Activated naive CD4-positive, alpha-beta T cell treated with anti-CD3 and anti-CD28 coated beads, Interleukin-2, amount 10 ng/mL, durations not matched to agents 5 hours and 36 hours (primary cell): ENCODE results near the gene ZDHHC16. TPM values are rescaled to one million over a fixed set of nuclear protein-coding genes. Genes with fewer than 3 reads are reported as not detected.

Experiments
- total RNA-seq, 2 experiments: library from RNA; stranded (reverse); gene quantifications; one replicate each; pipeline ENCODE4 v1.2.3, GENCODE V29; 2021

ZDHHC16 gene
- 10 to 100 TPM; 33.1 to 36.8 TPM for total RNA-seq

GRCh38 chr10:97445722-97446639, at the start of gene ZDHHC16, which contains the start of gene EXOSC1:
Gene ZDHHC16, plus strand, starts transcription at chr10:97446175. Its CDS starts 5,501 bp downstream, at chr10:97451676.
Gene EXOSC1, minus strand, starts transcription at chr10:97446006. Its CDS starts 21 bp downstream, at chr10:97445985.

DNA sequence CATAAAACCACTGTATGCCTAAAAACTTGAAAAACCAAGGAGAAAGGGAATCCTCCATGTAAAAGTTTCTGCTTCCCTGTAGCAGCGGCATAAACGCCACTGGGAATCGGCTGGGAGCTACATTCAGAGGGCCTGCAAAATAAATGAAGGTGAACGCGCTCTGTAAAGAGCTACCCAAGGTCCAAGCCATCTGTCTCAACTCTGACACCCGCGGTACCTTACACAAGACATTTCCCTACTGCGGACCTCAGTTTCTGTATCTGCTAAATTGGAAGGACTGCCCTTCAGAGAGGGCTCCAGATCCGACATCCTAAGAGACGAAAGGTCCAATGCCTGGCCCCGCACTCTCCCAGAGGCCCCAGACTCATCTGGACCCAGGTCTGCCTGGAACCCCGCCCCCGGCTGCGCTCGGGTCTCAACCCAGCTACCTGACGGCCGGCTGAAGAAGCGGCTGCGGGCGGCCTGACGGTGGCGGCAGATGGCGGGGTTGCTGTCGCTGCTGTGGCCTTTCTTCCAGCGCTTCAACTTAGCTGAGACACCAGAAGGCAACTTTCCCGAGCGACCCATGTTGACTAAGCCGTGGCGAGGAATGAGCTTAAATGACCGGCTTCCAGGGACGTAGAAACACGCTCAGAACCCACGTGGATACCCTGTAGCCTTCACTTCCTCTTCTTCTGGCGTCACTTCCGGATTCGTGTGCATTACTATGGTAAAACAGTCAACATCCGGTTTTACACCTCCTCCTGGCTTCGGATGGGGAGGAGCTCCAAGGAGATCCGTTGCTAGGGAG, 45.1 kb upstream of the ZDHHC16 start, which contains the start of gene RRP12:
RRP12 (minus strand) TSS at position 676 of the 790 bp plus-strand sequence; CDS start at position 567, 109 bp downstream.

GRCh38 chr10:97425964-97426775, 19.8 kb upstream of the ZDHHC16 start, which contains the start of gene PGAM1:
Gene PGAM1, plus strand, starts transcription at chr10:97426191. Its CDS starts 117 bp downstream, at chr10:97426308.

DNA sequence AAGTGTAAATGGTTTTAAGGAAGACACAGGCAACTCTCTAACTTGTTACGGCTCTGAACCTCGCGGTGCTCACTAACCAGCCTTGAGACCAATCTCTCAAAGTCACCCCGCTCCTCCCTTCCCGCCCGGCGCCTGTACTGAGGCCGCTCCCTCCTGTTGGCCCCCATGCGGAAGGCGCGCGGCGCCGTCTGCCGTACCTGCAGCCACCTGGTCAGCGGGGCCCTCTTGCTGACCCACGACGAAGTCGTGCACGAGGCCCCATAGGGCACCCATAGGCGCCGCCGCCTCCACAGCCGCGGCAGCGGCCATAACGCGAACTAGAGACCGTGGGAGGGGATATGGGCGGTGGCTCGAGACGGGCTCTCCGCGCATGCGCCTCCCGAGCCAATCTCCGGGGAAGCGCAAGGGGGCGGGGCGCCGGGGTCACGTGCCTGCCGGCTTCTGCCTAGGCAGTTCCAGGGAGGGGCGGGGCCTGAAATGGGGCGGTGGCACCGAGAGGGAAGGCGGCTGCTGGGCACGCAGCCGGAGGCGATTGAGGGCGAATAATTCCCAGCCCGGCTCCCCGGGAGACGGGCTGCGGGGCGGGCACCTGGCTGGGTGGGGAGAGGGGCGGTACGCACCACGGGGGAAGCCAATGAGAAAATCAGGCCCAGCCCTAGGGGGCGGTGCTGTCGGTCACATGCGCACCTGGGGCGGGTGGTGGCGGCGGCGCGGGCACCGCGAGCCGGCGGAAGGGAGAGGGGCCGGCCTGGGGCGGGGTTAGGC, 52.3 kb downstream of the ZDHHC16 start, which contains the start of gene MMS19:
MMS19 (minus strand) TSS at position 347 of the 765 bp plus-strand sequence; CDS start at position 309, 38 bp downstream.

GRCh38 chr10:97498841-97499560, 53.0 kb downstream of the ZDHHC16 start, which contains the start of gene UBTD1:
Gene UBTD1, plus strand, starts transcription at chr10:97498924. Its CDS starts 280 bp downstream, at chr10:97499204.

Other genes starting within 250 kb of the ZDHHC16 start
- gene ARHGAP19, start 153.5 kb upstream of the ZDHHC16 start, total RNA-seq = 10 to 100 TPM; 35.1 to 40.5 TPM
- 1 to 10 TPM; 8.6 to 8.7 TPM for gene FRAT1, start 126.9 kb upstream of the ZDHHC16 start, total RNA-seq
- 10 to 100 TPM; 12.3 to 12.8 TPM for gene FRAT2, start 111.4 kb upstream of the ZDHHC16 start, total RNA-seq
- gene RRP12, start 44.8 kb upstream of the ZDHHC16 start, total RNA-seq = 10 to 100 TPM; 17.8 to 22.2 TPM
- gene PGAM1, start 20.0 kb upstream of the ZDHHC16 start, total RNA-seq = 100 to 1,000 TPM; 303 to 312 TPM
- 10 to 100 TPM; 44.1 to 45.6 TPM for gene EXOSC1, start 169 bp upstream of the ZDHHC16 start, total RNA-seq
- gene MMS19, start 52.2 kb downstream of the ZDHHC16 start, total RNA-seq = 10 to 100 TPM; 72.8 to 74.3 TPM
- 1 to 10 TPM; 1.1 to 1.4 TPM for gene UBTD1, start 52.7 kb downstream of the ZDHHC16 start, total RNA-seq
- not detected for gene ANKRD2, start 126.6 kb downstream of the ZDHHC16 start, total RNA-seq
- not detected for gene HOGA1, start 138.2 kb downstream of the ZDHHC16 start, total RNA-seq
- gene C10orf62, start 143.5 kb downstream of the ZDHHC16 start, total RNA-seq = not detected
- 1 to 10 TPM; 1.3 to 1.5 TPM for gene MORN4, start 187.3 kb downstream of the ZDHHC16 start, total RNA-seq
- gene PI4K2A, start 194.5 kb downstream of the ZDHHC16 start, total RNA-seq = 1 to 10 TPM; 8.9 to 9.4 TPM
- gene AVPI1, start 241.1 kb downstream of the ZDHHC16 start, total RNA-seq = under 1 TPM; 0.68 to 0.99 TPM